Dermis blood vessel endothelial cell (primary cell): Measurements from ENCODE around the gene ZMYND8. TPM values are rescaled to one million over a fixed set of nuclear protein-coding genes. Genes with fewer than 3 reads are reported as not detected.
A peak's percentile ranks its signal among the peaks of the same experiment; 100 is the strongest.
"Not testable (repeated sequence)": the region's sequence is repeated elsewhere in the genome, so short reads cannot be mapped to it uniquely, and the experiment has no call there.

Experiments
- DNase-seq: peaks from one replicate; pipeline ENCODE4 v3.0.0; 2010
- total RNA-seq: library from RNA; depleted of rRNA; stranded (reverse); fragments of >200 nt; gene quantifications from 2 replicates; pipeline ENCODE4 v1.2.3, GENCODE V29; 2014

Gene ZMYND8
- 35.9 and 59.4 TPM in 2 replicates for total RNA-seq

- DNase-seq = peak; percentile 92
Observed at GRCh38 chr20:47356526-47357295, at the start of gene ZMYND8. TSS of gene ZMYND8 (minus strand) at chr20:47356699. CDS start at chr20:47356670, 29 bp downstream.

GRCh38 chr20:47405775-47406325, 49.4 kb upstream of the ZMYND8 start:
- no peak for DNase-seq

GRCh38 chr20:47400685-47401084, 44.2 kb upstream of the ZMYND8 start:
- no peak for DNase-seq

- DNase-seq = no peak
Observed at GRCh38 chr20:47397652-47398301, 41.3 kb upstream of the ZMYND8 start.

- no peak for DNase-seq
Observed at GRCh38 chr20:47396762-47397476, 40.4 kb upstream of the ZMYND8 start.

GRCh38 chr20:47393796-47394514, 37.5 kb upstream of the ZMYND8 start:
- not testable (repeated sequence) for DNase-seq

- DNase-seq = no peak
Observed at GRCh38 chr20:47392721-47393073, 36.2 kb upstream of the ZMYND8 start.

GRCh38 chr20:47392015-47392720, 35.7 kb upstream of the ZMYND8 start:
- DNase-seq = peak; percentile 86

- no peak for DNase-seq
Observed at GRCh38 chr20:47391276-47392010, 34.9 kb upstream of the ZMYND8 start.

- peak; percentile 50 for DNase-seq
Observed at GRCh38 chr20:47389867-47390347, 33.4 kb upstream of the ZMYND8 start.

- not testable (repeated sequence) for DNase-seq
Observed at GRCh38 chr20:47385968-47386367, 29.5 kb upstream of the ZMYND8 start.

- DNase-seq = no peak
Observed at GRCh38 chr20:47382746-47383415, 26.4 kb upstream of the ZMYND8 start.

GRCh38 chr20:47380481-47380880, 24.0 kb upstream of the ZMYND8 start:
- no peak for DNase-seq

GRCh38 chr20:47379433-47380150, 23.1 kb upstream of the ZMYND8 start:
- DNase-seq = no peak

- no peak for DNase-seq
Observed at GRCh38 chr20:47377122-47377722, 20.7 kb upstream of the ZMYND8 start.

- not testable (repeated sequence) for DNase-seq
Observed at GRCh38 chr20:47376096-47376643, 19.7 kb upstream of the ZMYND8 start.

- not testable (repeated sequence) for DNase-seq
Observed at GRCh38 chr20:47374121-47374520, 17.6 kb upstream of the ZMYND8 start.

- DNase-seq = no peak
Observed at GRCh38 chr20:47373206-47373733, 16.8 kb upstream of the ZMYND8 start.
